SK-N-SH (cell line): ENCODE results near the gene EXOC4. TPM values are rescaled to one million over a fixed set of nuclear protein-coding genes. Genes with fewer than 3 reads are reported as not detected.

Experiments used
- CTCF ChIA-PET: fragments of 300-600, 350-600 bp; formaldehyde crosslinking; extraction: SDS; loops from one replicate; lab custom pipeline; 2021; lab: Yijun Ruan, JAX
- POLR2A ChIA-PET: fragments of 350-600 bp; sonication (Branson Sonifier 250); formaldehyde crosslinking; extraction: SDS; loops from one replicate; lab custom pipeline; 2020; ENCODE audit warnings: antibody characterized with exemption, inconsistent platforms; lab: Yijun Ruan, JAX
- DNase-seq: peaks from one replicate; pipeline ENCODE4 v3.0.0; 2012
- H2AFZ ChIP-seq: fragments of 200-600 bp; sonication (generic); 2 replicates; pipeline ENCODE4 v1.8.1; 2016; ENCODE audit warnings: antibody characterized with exemption, mild to moderate bottlenecking, low read depth
- H3F3A ChIP-seq: fragments of 200-600 bp; sonication (generic); replicated peaks from 2 replicates; pipeline ENCODE3; 2016; ENCODE audit warnings: antibody characterized with exemption, mild to moderate bottlenecking; ENCODE audit not compliant: insufficient read depth
- H3K27ac ChIP-seq, 2 experiments: fragments of 200-500 bp in 1 of 2; fragments of 200-600 bp in 1 of 2; sonication (Bioruptor generic) in 1 of 2; sonication (generic), shearing (Covaris generic) in 1 of 2; 2 replicates each; pipeline versions ENCODE4 v1.5.1 to v1.6.1; 2014 to 2016; ENCODE audit warnings: low read depth in 2 of 2, inconsistent platforms in 1 of 2, low read length in 1 of 2, mild to moderate bottlenecking in 1 of 2, mixed read lengths in 1 of 2
- H3K27me3 ChIP-seq: fragments of 200-600 bp; sonication (generic), shearing (Covaris generic); 2 replicates; pipeline ENCODE4 v1.6.1; 2016; ENCODE audit warnings: mixed run types; ENCODE audit not compliant: insufficient read depth
- H3K36me3 ChIP-seq, 2 experiments: fragments of 200-500 bp in 1 of 2; fragments of 200-600 bp in 1 of 2; sonication (Bioruptor generic) in 1 of 2; sonication (generic) in 1 of 2; replicated peaks in 1 of 2; 2 replicates each; pipeline versions ENCODE3 to v1.5.1; 2014 to 2016; ENCODE audit warnings: low read length in 1 of 2, mild to moderate bottlenecking in 1 of 2; ENCODE audit not compliant: insufficient read depth in 2 of 2, control insufficient read depth in 1 of 2
- H3K4me1 ChIP-seq, 2 experiments: fragments of 200-500 bp in 1 of 2; fragments of 200-600 bp in 1 of 2; sonication (Bioruptor generic) in 1 of 2; sonication (generic), shearing (Covaris generic) in 1 of 2; 2 replicates each; pipeline versions ENCODE4 v1.5.1 to v1.6.1; 2014 to 2016; ENCODE audit warnings: low read depth in 1 of 2, low read length in 1 of 2, mixed run types in 1 of 2; ENCODE audit not compliant: insufficient read depth in 2 of 2, control insufficient read depth in 1 of 2
- H3K4me2 ChIP-seq: fragments of 200-600 bp; sonication (generic), shearing (Covaris generic); 2 replicates; pipeline ENCODE4 v1.6.1; 2017; ENCODE audit warnings: mixed run types
- H3K4me3 ChIP-seq, 2 experiments: fragments of 200-500 bp in 1 of 2; fragments of 200-600 bp in 1 of 2; sonication (Bioruptor generic) in 1 of 2; sonication (generic), shearing (Covaris generic) in 1 of 2; 2 replicates each; pipeline versions ENCODE4 v1.5.1 to v1.8.1; 2014 to 2016; ENCODE audit warnings: low read depth in 2 of 2, inconsistent platforms in 1 of 2, low read length in 1 of 2, mild to moderate bottlenecking in 1 of 2, mixed read lengths in 1 of 2, moderate library complexity in 1 of 2
- H3K79me2 ChIP-seq: fragments of 200-600 bp; sonication (generic); 2 replicates; pipeline ENCODE4 v1.8.1; 2017; ENCODE audit warnings: mild to moderate bottlenecking; ENCODE audit not compliant: insufficient read depth
- H3K9ac ChIP-seq: fragments of 200-600 bp; sonication (generic); 2 replicates; pipeline ENCODE4 v1.6.1; 2017; ENCODE audit warnings: mixed run types
- H3K9me2 ChIP-seq: fragments of 200-600 bp; sonication (generic); 2 replicates; pipeline ENCODE4 v1.6.1; 2017; ENCODE audit warnings: mixed run types
- H3K9me3 ChIP-seq: fragments of 200-600 bp; sonication (generic); 2 replicates; pipeline ENCODE4 v1.6.1; 2017; ENCODE audit warnings: mixed run types, mild to moderate bottlenecking, moderate library complexity
- H4K20me1 ChIP-seq: fragments of 200-600 bp; sonication (generic); 2 replicates; pipeline ENCODE4 v1.6.1; 2017; ENCODE audit warnings: mild to moderate bottlenecking, mixed run types; ENCODE audit not compliant: insufficient read depth
- EP300 ChIP-seq, 2 experiments: IDR thresholded peaks; 2 replicates each; pipeline versions ENCODE4 v1.4.0 to v1.6.1; 2012; ENCODE audit warnings: borderline replicate concordance in 1 of 2, low read depth in 1 of 2, low read length in 1 of 2
- FOSL2 ChIP-seq: IDR thresholded peaks from 2 replicates; pipeline ENCODE4 v1.4.0; 2012; ENCODE audit warnings: low read depth, mild to moderate bottlenecking, moderate library complexity, borderline replicate concordance
- FOXJ3 ChIP-seq: sonication (generic); formaldehyde crosslinking; IDR thresholded peaks from 2 replicates; pipeline ENCODE4 v1.5.1; 2020; ENCODE audit warnings: mild to moderate bottlenecking, missing genetic modification reagents
- GABPA ChIP-seq: IDR thresholded peaks from 2 replicates; pipeline ENCODE4 v1.4.0; 2012; ENCODE audit warnings: low read depth, mild to moderate bottlenecking
- JUND ChIP-seq: IDR thresholded peaks from 2 replicates; pipeline ENCODE4 v1.4.0; 2012
- MEF2A ChIP-seq: IDR thresholded peaks from 2 replicates; pipeline ENCODE4 v1.4.0; 2012; ENCODE audit warnings: low read depth, borderline replicate concordance
- NFIC ChIP-seq: IDR thresholded peaks from 2 replicates; pipeline ENCODE4 v1.4.0; 2012; ENCODE audit warnings: borderline replicate concordance
- NRF1 ChIP-seq: IDR thresholded peaks from 2 replicates; pipeline ENCODE4 v1.6.1; 2012; ENCODE audit warnings: low read depth, mild to moderate bottlenecking, low read length
- POLR2AphosphoS5 ChIP-seq: IDR thresholded peaks from 2 replicates; pipeline ENCODE4 v1.6.1; 2012; ENCODE audit warnings: low read depth, low read length
- RCOR1 ChIP-seq: fragments of 150-350 bp; IDR thresholded peaks from 2 replicates; pipeline ENCODE4 v1.6.1; 2017; ENCODE audit warnings: antibody characterized with exemption, low read length
- RFX5 ChIP-seq: IDR thresholded peaks from 2 replicates; pipeline ENCODE4 v1.6.1; 2012; ENCODE audit warnings: mild to moderate bottlenecking, improper control_type of control experiment, low read length
- SIN3A ChIP-seq: IDR thresholded peaks from 2 replicates; pipeline ENCODE4 v1.6.1; 2012; ENCODE audit warnings: low read depth, mild to moderate bottlenecking, low read length, moderate library complexity, borderline replicate concordance
- TEAD4 ChIP-seq: IDR thresholded peaks from 2 replicates; pipeline ENCODE4 v1.4.0; 2012; ENCODE audit warnings: mild to moderate bottlenecking, borderline replicate concordance; ENCODE audit not compliant: insufficient read depth
- YY1 ChIP-seq: IDR thresholded peaks from 2 replicates; pipeline ENCODE4 v1.4.0; 2012; ENCODE audit warnings: low read depth, mild to moderate bottlenecking
- WGBS: methylation state at CpG from one replicate; pipeline ENCODE4 v1.1.6; 2017; ENCODE audit warnings: low lambda C conversion rate; 5-methylcytosine and 5-hydroxymethylcytosine counted together
- polyA plus RNA-seq, 3 experiments: library from polyadenylated mRNA; depleted of rRNA; stranded (reverse); fragments of >200 nt; gene quantifications; 2 replicates each; pipeline ENCODE4 v1.2.3, GENCODE V29; 2012
- TF ChIP-seq, protein P1 (sequence below): IDR thresholded peaks from 2 replicates; pipeline ENCODE4 v1.4.0; 2012; ENCODE audit warnings: low read depth, borderline replicate concordance
- TF ChIP-seq, protein P2 (sequence below): IDR thresholded peaks from 2 replicates; pipeline ENCODE4 v1.4.0; 2012; ENCODE audit warnings: low read depth, borderline replicate concordance
- TF ChIP-seq, protein P3 (sequence below): fragments of 200-600 bp; sonication (generic); IDR thresholded peaks from 2 replicates; pipeline ENCODE4 v1.6.1; 2017; ENCODE audit warnings: antibody characterized with exemption, mild to moderate bottlenecking, moderate library complexity
- TF ChIP-seq, protein P4 (sequence below): IDR thresholded peaks from 2 replicates; pipeline ENCODE4; 2012

The EXOC4 gene
- polyA plus RNA-seq, 1 of the 3 experiments (the other 2 are of a cell fraction) = 37.3 TPM

DNA sequence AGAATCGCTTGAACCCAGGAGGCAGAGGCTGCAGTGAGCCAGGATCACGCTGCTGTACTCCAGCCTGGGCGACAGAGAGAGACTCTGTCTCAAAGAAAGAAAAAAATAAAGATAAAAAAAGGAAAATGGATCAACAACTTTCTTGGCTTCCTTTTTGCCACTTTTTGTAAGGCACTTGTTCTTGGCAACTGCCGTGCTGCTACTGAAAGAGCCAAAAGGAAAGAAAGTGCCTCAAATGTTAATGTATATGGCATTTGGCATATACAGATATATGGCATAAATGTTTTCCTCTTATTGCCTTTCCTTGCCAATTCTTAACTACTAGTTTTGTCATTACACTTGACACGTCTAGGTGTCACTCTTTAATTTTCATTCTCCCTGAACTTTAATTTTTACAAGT, 480.5 kb downstream of the EXOC4 start:
- Histone ChIP-seq H3K79me2 (no peaks in the 10 kb centered on the region), H3K9me3 (no peaks in the 10 kb centered on the region), H3K9ac (no peak overlapping the region), H3F3A (no peaks in the 10 kb centered on the region), H2AFZ (no peak overlapping the region), H3K4me2 (no peak overlapping the region), H3K27me3 (no peaks in the 10 kb centered on the region), H3K4me3 (no peak overlapping the region), H3K36me3 (peaks cover 2 to 15% of the 10 kb centered on the region in 2 experiments), H3K9me2 (no peaks in the 10 kb centered on the region), H4K20me1 (no peaks in the 10 kb centered on the region), H3K4me1 (peaks cover 0 to 13% of the 10 kb centered on the region in 2 experiments; a peak in 1 of 4 replicates), H3K27ac (no peak overlapping the region; a peak in 1 of 4 replicates)
- CTCF ChIA-PET = interaction anchor here (0.6 kb wide), 1 partner anchor 12 kb away, joined by 3 read pairs; no protein-coding TSS in a partner anchor
- TF ChIP-seq POLR2AphosphoS5 (no peak), MEF2A (no peak), FOSL2 (no peak), TEAD4 (no peak), RCOR1 (no peak), RFX5 (no peak), JUND (no peak), GABPA (no peak), EP300 (IDR thresholded peaks at IDR 0.05; ENCODE audit: borderline replicate concordance in 1 of 2, low read depth in 1 of 2, low read length in 1 of 2) (no peak), NRF1 (no peak), FOXJ3 (CRISPR knock-in tag) (no peak), YY1 (no peak), SIN3A (no peak), NFIC (no peak)
- TF ChIP-seq, protein P1, sequence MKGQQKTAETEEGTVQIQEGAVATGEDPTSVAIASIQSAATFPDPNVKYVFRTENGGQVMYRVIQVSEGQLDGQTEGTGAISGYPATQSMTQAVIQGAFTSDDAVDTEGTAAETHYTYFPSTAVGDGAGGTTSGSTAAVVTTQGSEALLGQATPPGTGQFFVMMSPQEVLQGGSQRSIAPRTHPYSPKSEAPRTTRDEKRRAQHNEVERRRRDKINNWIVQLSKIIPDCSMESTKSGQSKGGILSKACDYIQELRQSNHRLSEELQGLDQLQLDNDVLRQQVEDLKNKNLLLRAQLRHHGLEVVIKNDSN = no peak
- TF ChIP-seq, protein P2, sequence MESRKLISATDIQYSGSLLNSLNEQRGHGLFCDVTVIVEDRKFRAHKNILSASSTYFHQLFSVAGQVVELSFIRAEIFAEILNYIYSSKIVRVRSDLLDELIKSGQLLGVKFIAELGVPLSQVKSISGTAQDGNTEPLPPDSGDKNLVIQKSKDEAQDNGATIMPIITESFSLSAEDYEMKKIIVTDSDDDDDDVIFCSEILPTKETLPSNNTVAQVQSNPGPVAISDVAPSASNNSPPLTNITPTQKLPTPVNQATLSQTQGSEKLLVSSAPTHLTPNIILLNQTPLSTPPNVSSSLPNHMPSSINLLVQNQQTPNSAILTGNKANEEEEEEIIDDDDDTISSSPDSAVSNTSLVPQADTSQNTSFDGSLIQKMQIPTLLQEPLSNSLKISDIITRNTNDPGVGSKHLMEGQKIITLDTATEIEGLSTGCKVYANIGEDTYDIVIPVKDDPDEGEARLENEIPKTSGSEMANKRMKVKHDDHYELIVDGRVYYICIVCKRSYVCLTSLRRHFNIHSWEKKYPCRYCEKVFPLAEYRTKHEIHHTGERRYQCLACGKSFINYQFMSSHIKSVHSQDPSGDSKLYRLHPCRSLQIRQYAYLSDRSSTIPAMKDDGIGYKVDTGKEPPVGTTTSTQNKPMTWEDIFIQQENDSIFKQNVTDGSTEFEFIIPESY = no peak
- TF ChIP-seq, protein P3, sequence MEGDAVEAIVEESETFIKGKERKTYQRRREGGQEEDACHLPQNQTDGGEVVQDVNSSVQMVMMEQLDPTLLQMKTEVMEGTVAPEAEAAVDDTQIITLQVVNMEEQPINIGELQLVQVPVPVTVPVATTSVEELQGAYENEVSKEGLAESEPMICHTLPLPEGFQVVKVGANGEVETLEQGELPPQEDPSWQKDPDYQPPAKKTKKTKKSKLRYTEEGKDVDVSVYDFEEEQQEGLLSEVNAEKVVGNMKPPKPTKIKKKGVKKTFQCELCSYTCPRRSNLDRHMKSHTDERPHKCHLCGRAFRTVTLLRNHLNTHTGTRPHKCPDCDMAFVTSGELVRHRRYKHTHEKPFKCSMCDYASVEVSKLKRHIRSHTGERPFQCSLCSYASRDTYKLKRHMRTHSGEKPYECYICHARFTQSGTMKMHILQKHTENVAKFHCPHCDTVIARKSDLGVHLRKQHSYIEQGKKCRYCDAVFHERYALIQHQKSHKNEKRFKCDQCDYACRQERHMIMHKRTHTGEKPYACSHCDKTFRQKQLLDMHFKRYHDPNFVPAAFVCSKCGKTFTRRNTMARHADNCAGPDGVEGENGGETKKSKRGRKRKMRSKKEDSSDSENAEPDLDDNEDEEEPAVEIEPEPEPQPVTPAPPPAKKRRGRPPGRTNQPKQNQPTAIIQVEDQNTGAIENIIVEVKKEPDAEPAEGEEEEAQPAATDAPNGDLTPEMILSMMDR = no peak
- TF ChIP-seq, protein P4, sequence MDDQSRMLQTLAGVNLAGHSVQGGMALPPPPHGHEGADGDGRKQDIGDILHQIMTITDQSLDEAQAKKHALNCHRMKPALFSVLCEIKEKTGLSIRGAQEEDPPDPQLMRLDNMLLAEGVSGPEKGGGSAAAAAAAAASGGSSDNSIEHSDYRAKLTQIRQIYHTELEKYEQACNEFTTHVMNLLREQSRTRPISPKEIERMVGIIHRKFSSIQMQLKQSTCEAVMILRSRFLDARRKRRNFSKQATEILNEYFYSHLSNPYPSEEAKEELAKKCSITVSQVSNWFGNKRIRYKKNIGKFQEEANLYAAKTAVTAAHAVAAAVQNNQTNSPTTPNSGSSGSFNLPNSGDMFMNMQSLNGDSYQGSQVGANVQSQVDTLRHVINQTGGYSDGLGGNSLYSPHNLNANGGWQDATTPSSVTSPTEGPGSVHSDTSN = no peak
- POLR2A ChIA-PET = no interaction called here
- WGBS = 95% methylated on average over 5 of the region's 5 CpGs
- DNase-seq = no peak
